Measurements from ENCODE around the gene ZBTB7C. TPM values are rescaled to one million over a fixed set of nuclear protein-coding genes. Genes with fewer than 3 reads are reported as not detected.

ZBTB7C gene
- total RNA-seq, 1 experiment from 2014 or later, result 0.33 TPM

GRCh38 chr18:48308027-48308635 lies 101.1 kb downstream of the ZBTB7C start:
- Histone ChIP-seq H3K4ac (ENCODE audit: low read depth, low read length) (no peak overlapping the region), H3K9ac (ENCODE audit: extremely low read depth, insufficient read length, low read length) (no peak overlapping the region), H2AFZ (ENCODE audit: low read length) (no peak overlapping the region), H3K18ac (ENCODE audit: insufficient read length, low read depth, low read length) (no peak overlapping the region), H3K79me2 (ENCODE audit: insufficient read depth, low read length) (no peaks in the 10 kb centered on the region), H3K79me1 (ENCODE audit: insufficient read depth, low read depth, low read length, poor library complexity, severe bottlenecking) (no peaks in the 10 kb centered on the region), H2BK20ac (ENCODE audit: low read depth, low read length, poor library complexity, severe bottlenecking) (no peak overlapping the region), H4K20me1 (ENCODE audit: control insufficient read depth, insufficient read depth, insufficient read length) (no peaks in the 10 kb centered on the region), H3K23ac (ENCODE audit: insufficient read length, low read depth, low read length) (no peak overlapping the region), H4K5ac (ENCODE audit: insufficient read length, low read depth, low read length) (no peak overlapping the region), H2BK12ac (ENCODE audit: insufficient read length, low read depth, low read length) (no peak overlapping the region), H3K56ac (ENCODE audit: insufficient read length, low read depth, low read length) (no peak overlapping the region), H2BK120ac (ENCODE audit: low read depth, low read length, poor library complexity, severe bottlenecking) (no peak overlapping the region), H3K9me3 (ENCODE audit: control insufficient read depth, low read depth, low read length) (no peaks in the 10 kb centered on the region), H3K14ac (ENCODE audit: insufficient read depth, low read length) (no peak overlapping the region; the same call in 1 of the 2 replicates), H3K27ac (ENCODE audit: insufficient read length, low read depth, low read length) (no peak overlapping the region), H3K27me3 (ENCODE audit: insufficient read depth, low read length) (no peaks in the 10 kb centered on the region), H2BK5ac (ENCODE audit: insufficient read length, low read length) (no peak overlapping the region), H3K4me1 (ENCODE audit: insufficient read depth, low read length) (no peaks in the 10 kb centered on the region), H3T11ph (ENCODE audit: low read length) (no peak overlapping the region), H4K8ac (replicated peaks; ENCODE audit: insufficient read length, low read depth, low read length) (no peak overlapping the region), H2BK15ac (ENCODE audit: low read depth, low read length) (no peak overlapping the region), H3K4me2 (ENCODE audit: insufficient read depth, insufficient read length, low read length) (no peak overlapping the region), H4K91ac (ENCODE audit: insufficient read length, low read depth, low read length) (no peak overlapping the region), H3K23me2 (ENCODE audit: insufficient read length, low read depth, low read length, poor library complexity, severe bottlenecking) (no peaks in the 10 kb centered on the region), H2AK5ac (ENCODE audit: insufficient read length, low read length) (no peak overlapping the region)
- no peak overlapping the region for H3K27ac Mint-ChIP-seq
- no peaks in the 10 kb centered on the region for H3K36me3 Mint-ChIP-seq (ENCODE audit: insufficient read depth in 1 of 3, low read depth in 3 of 3)
- TF ChIP-seq CTCF (conservative IDR thresholded peaks at IDR 0.05), result no peak
- WGBS (ENCODE audit: extremely low coverage, insufficient read length, low lambda C conversion rate), result no CpG with 5 or more reads among the region's 3 CpGs
- H3K9me3 Mint-ChIP-seq, result no peaks in the 10 kb centered on the region
- H3K4me1 Mint-ChIP-seq, result peaks cover 4 to 16% of the 10 kb centered on the region in 2 experiments
- H3K4me3 Mint-ChIP-seq, result no peak overlapping the region; a peak in 1 of 5 replicates
- H3K27me3 Mint-ChIP-seq (ENCODE audit: low read depth), result peaks cover 12% of the 10 kb centered on the region
- no peak for DNase-seq

All from H9 (cell line).